GM21360 (cell line): ENCODE results near the gene GLDC.
"Not testable (repeated sequence)": the region's sequence is repeated elsewhere in the genome, so short reads cannot be mapped to it uniquely, and the experiment has no call there.

Source experiments
- ATAC-seq: cut with Tn5 transposase; IDR thresholded peaks from one replicate; pipeline ENCODE4 v1.9.1; 2021; ENCODE audit warnings: mild to moderate bottlenecking, moderate library complexity; ENCODE audit not compliant: unreplicated experiment

The GLDC gene

GRCh38 chr9:6575324-6576034 is 70.0 kb downstream of the GLDC start:
- ATAC-seq, result peak; percentile 64

- ATAC-seq, result no peak
These were observed 78.4 kb downstream of the GLDC start for GRCh38 chr9:6567140-6567591.

- ATAC-seq, result no peak
These were observed 79.0 kb downstream of the GLDC start for GRCh38 chr9:6566409-6567139.

- no peak for ATAC-seq
These were observed 80.2 kb downstream of the GLDC start for GRCh38 chr9:6565312-6565711.

GRCh38 chr9:6564868-6565267 is 80.7 kb downstream of the GLDC start:
- ATAC-seq, result no peak

- ATAC-seq, result no peak
These were observed 81.2 kb downstream of the GLDC start for GRCh38 chr9:6564360-6564759.

- no peak for ATAC-seq
These were observed 82.6 kb downstream of the GLDC start for GRCh38 chr9:6562871-6563430.

- no peak for ATAC-seq
These were observed 83.3 kb downstream of the GLDC start for GRCh38 chr9:6562201-6562600.

- ATAC-seq, result no peak
These were observed 87.5 kb downstream of the GLDC start for GRCh38 chr9:6557883-6558616.

- no peak for ATAC-seq
These were observed 91.7 kb downstream of the GLDC start for GRCh38 chr9:6553866-6554265.

GRCh38 chr9:6552498-6553121 is 92.9 kb downstream of the GLDC start:
- no peak for ATAC-seq

- ATAC-seq, result no peak
These were observed 93.5 kb downstream of the GLDC start for GRCh38 chr9:6552033-6552432.

GRCh38 chr9:6551136-6551535 is 94.4 kb downstream of the GLDC start:
- no peak for ATAC-seq

- ATAC-seq, result no peak
These were observed 96.3 kb downstream of the GLDC start for GRCh38 chr9:6549106-6549800.

GRCh38 chr9:6545017-6545691 is 100.4 kb downstream of the GLDC start:
- no peak for ATAC-seq

- ATAC-seq, result no peak
These were observed 102.3 kb downstream of the GLDC start for GRCh38 chr9:6543204-6543603.

- not testable (repeated sequence) for ATAC-seq
These were observed 102.9 kb downstream of the GLDC start for GRCh38 chr9:6542617-6543016.

- ATAC-seq, result no peak
These were observed 106.9 kb downstream of the GLDC start for GRCh38 chr9:6538666-6539071.

GRCh38 chr9:6535594-6535993 is 109.9 kb downstream of the GLDC start:
- no peak for ATAC-seq
